ENCODE results near the gene TLE2.

The TLE2 gene

GRCh38 chr19:3041761-3042620 lies 12.9 kb upstream of the TLE2 start:
- no peaks in the 10 kb centered on the region for H4K20me1 ChIP-seq (ENCODE audit: insufficient read depth, low read length)
- no peak overlapping the region for H3K4me2 ChIP-seq (ENCODE audit: low read depth, low read length)
- DNase-seq = no peak
- H3K27ac ChIP-seq (ENCODE audit: low read length) = no peak overlapping the region
- H3K36me3 ChIP-seq (replicated peaks; ENCODE audit: insufficient read depth, low read length) = no peaks in the 10 kb centered on the region
- H2AFZ ChIP-seq (ENCODE audit: low read length) = no peak overlapping the region
- no peaks in the 10 kb centered on the region for H3K9me2 ChIP-seq (replicated peaks; ENCODE audit: insufficient read depth, low read length)
- no peaks in the 10 kb centered on the region for H3K4me1 ChIP-seq (ENCODE audit: low read length)
- no peak for TF ChIP-seq EZH2phosphoT487 (IDR thresholded peaks at IDR 0.05; ENCODE audit: low read length)
- no peak for TF ChIP-seq EZH2 (optimal IDR thresholded peaks at IDR 0.05; ENCODE audit: low read depth, low read length)
- TF ChIP-seq CTCF (IDR thresholded peaks at IDR 0.05; ENCODE audit: low read length) = no peak
- no peaks in the 10 kb centered on the region for H3F3A ChIP-seq (ENCODE audit: insufficient read depth, low read length)
- H3K27me3 ChIP-seq (replicated peaks; ENCODE audit: insufficient read depth, low read length) = peaks cover 73% of the 10 kb centered on the region
- no peaks in the 10 kb centered on the region for H3K9me3 ChIP-seq (replicated peaks; ENCODE audit: insufficient read depth, low read length)
- H3K4me3 ChIP-seq (ENCODE audit: low read length) = no peak overlapping the region
- H3K9ac ChIP-seq (ENCODE audit: low read length) = no peak overlapping the region
- H3K79me2 ChIP-seq (ENCODE audit: low read length) = no peaks in the 10 kb centered on the region

GRCh38 chr19:3041327-3041726 lies 12.2 kb upstream of the TLE2 start:
- no peak overlapping the region for H3K27ac ChIP-seq (ENCODE audit: low read length)
- no peaks in the 10 kb centered on the region for H3K79me2 ChIP-seq (ENCODE audit: low read length)
- no peaks in the 10 kb centered on the region for H3K9me2 ChIP-seq (replicated peaks; ENCODE audit: insufficient read depth, low read length)
- H3K4me1 ChIP-seq (ENCODE audit: low read length) = no peaks in the 10 kb centered on the region
- no peaks in the 10 kb centered on the region for H3F3A ChIP-seq (ENCODE audit: insufficient read depth, low read length)
- no peak overlapping the region for H3K4me3 ChIP-seq (ENCODE audit: low read length)
- no peak overlapping the region for H3K9ac ChIP-seq (ENCODE audit: low read length)
- no peak overlapping the region for H3K4me2 ChIP-seq (ENCODE audit: low read depth, low read length)
- H2AFZ ChIP-seq (ENCODE audit: low read length) = no peak overlapping the region
- H4K20me1 ChIP-seq (ENCODE audit: insufficient read depth, low read length) = no peaks in the 10 kb centered on the region
- DNase-seq = no peak
- H3K27me3 ChIP-seq (replicated peaks; ENCODE audit: insufficient read depth, low read length) = peaks cover 77% of the 10 kb centered on the region
- H3K9me3 ChIP-seq (replicated peaks; ENCODE audit: insufficient read depth, low read length) = no peaks in the 10 kb centered on the region
- no peaks in the 10 kb centered on the region for H3K36me3 ChIP-seq (replicated peaks; ENCODE audit: insufficient read depth, low read length)
- no peak for TF ChIP-seq EZH2phosphoT487 (IDR thresholded peaks at IDR 0.05; ENCODE audit: low read length)
- TF ChIP-seq EZH2 (optimal IDR thresholded peaks at IDR 0.05; ENCODE audit: low read depth, low read length) = no peak
- TF ChIP-seq CTCF (IDR thresholded peaks at IDR 0.05; ENCODE audit: low read length) = no peak

- Histone ChIP-seq H4K20me1 (ENCODE audit: insufficient read depth, low read length) (no peaks in the 10 kb centered on the region), H3K36me3 (replicated peaks; ENCODE audit: insufficient read depth, low read length) (no peaks in the 10 kb centered on the region), H3K27ac (ENCODE audit: low read length) (no peak overlapping the region), H3K27me3 (replicated peaks; ENCODE audit: insufficient read depth, low read length) (peaks cover 70% of the 10 kb centered on the region), H3F3A (ENCODE audit: insufficient read depth, low read length) (no peaks in the 10 kb centered on the region), H3K9me2 (replicated peaks; ENCODE audit: insufficient read depth, low read length) (no peaks in the 10 kb centered on the region), H3K9me3 (replicated peaks; ENCODE audit: insufficient read depth, low read length) (no peaks in the 10 kb centered on the region), H3K4me3 (ENCODE audit: low read length) (no peak overlapping the region), H3K4me2 (ENCODE audit: low read depth, low read length) (no peak overlapping the region), H3K4me1 (ENCODE audit: low read length) (no peaks in the 10 kb centered on the region), H2AFZ (ENCODE audit: low read length) (no peak overlapping the region), H3K79me2 (ENCODE audit: low read length) (no peaks in the 10 kb centered on the region), H3K9ac (ENCODE audit: low read length) (no peak overlapping the region)
- TF ChIP-seq EZH2phosphoT487 (IDR thresholded peaks at IDR 0.05; ENCODE audit: low read length) (no peak), CTCF (IDR thresholded peaks at IDR 0.05; ENCODE audit: low read length) (no peak), EZH2 (optimal IDR thresholded peaks at IDR 0.05; ENCODE audit: low read depth, low read length) (no peak)
- DNase-seq = no peak
These were observed 10.6 kb upstream of the TLE2 start for GRCh38 chr19:3039641-3040077.
